HCT116 (cell line): Measurements from ENCODE around the gene ZIC5. TPM values are rescaled to one million over a fixed set of nuclear protein-coding genes. Genes with fewer than 3 reads are reported as not detected.

Source experiments
- ATAC-seq: fragments of 200-7000 bp; cut with Tn5 transposase; 2 replicates; pipeline ENCODE4 v1.9.1; 2020; ENCODE audit warnings: mild to moderate bottlenecking, moderate library complexity
- BruUV-seq: library from RNA; stranded (reverse); fragments of 400-500 nt; replicated peaks from 2 replicates; lab custom pipeline; 2021; lab: Mats Ljungman, UMichigan
- CTCF ChIA-PET: fragments of 300-600 bp; sonication (Branson Sonifier 250); formaldehyde crosslinking; loops from one replicate; lab custom pipeline; 2021; ENCODE audit warnings: antibody characterized with exemption; lab: Charles Lee
- POLR2A ChIA-PET: fragments of 300-600, 350-600 bp; sonication (Branson Sonifier 250); formaldehyde crosslinking; loops from one replicate; lab custom pipeline; 2021; ENCODE audit warnings: antibody characterized with exemption; lab: Charles Lee
- RAD21 ChIA-PET, 2 experiments: fragments of 300-600 bp; sonication (Branson Sonifier 250); formaldehyde crosslinking; loops; one replicate each; lab custom pipeline; 2023; ENCODE audit warnings: low total read pairs in 2 of 2; ENCODE audit not compliant: uncharacterized antibody in 2 of 2, unreplicated experiment in 2 of 2, low non-redundant PET in 1 of 2; lab: Charles Lee
- DNase-seq: peaks from one replicate; pipeline ENCODE4 v3.0.0-alpha.2; 2010; ENCODE audit warnings: low read depth, low spot score
- H2AFZ ChIP-seq: fragments of 200-600 bp; shearing (Covaris generic), sonication (generic); 2 replicates; pipeline ENCODE4 v1.6.1; 2017; ENCODE audit warnings: low read depth, mixed run types, mixed read lengths, antibody characterized with exemption, low read length; ENCODE audit not compliant: poor library complexity, severe bottlenecking
- H3K27ac ChIP-seq: 2 replicates; pipeline ENCODE4 v1.5.1; 2012; ENCODE audit warnings: low read depth, low read length
- H3K27me3 ChIP-seq: fragments of 200-600 bp; sonication (generic); 2 replicates; pipeline ENCODE4 v1.6.1; 2016; ENCODE audit warnings: mixed run types, low read length, mixed read lengths; ENCODE audit not compliant: insufficient read depth
- H3K36me3 ChIP-seq, 2 experiments: fragments of 200-500 bp in 1 of 2; fragments of 200-600 bp in 1 of 2; sonication (Bioruptor generic) in 1 of 2; sonication (generic) in 1 of 2; 2 replicates each; pipeline versions ENCODE4 v1.5.1 to v1.6.1; 2014 to 2016; ENCODE audit warnings: low read length in 2 of 2, inconsistent platforms in 1 of 2, mixed read lengths in 1 of 2, mixed run types in 1 of 2; ENCODE audit not compliant: insufficient read depth in 2 of 2, control insufficient read depth in 1 of 2
- H3K4me1 ChIP-seq, 2 experiments: fragments of 200-600 bp in 1 of 2; sonication (generic) in 1 of 2; 2 replicates each; pipeline versions ENCODE4 v1.5.1 to v1.6.1; 2012 to 2017; ENCODE audit warnings: low read length in 2 of 2, inconsistent platforms in 1 of 2, mild to moderate bottlenecking in 1 of 2, mixed read lengths in 1 of 2, mixed run types in 1 of 2, moderate library complexity in 1 of 2; ENCODE audit not compliant: insufficient read depth in 2 of 2, control insufficient read depth in 1 of 2
- H3K4me2 ChIP-seq: fragments of 200-600 bp; sonication (generic); 2 replicates; pipeline ENCODE4 v1.6.1; 2017; ENCODE audit warnings: mixed run types, low read length, mixed read lengths
- H3K4me3 ChIP-seq, 2 experiments: fragments of 200-600 bp in 1 of 2; sonication (generic) in 1 of 2; replicated peaks in 1 of 2; 2 replicates each; pipeline ENCODE4 v1.5.1; 2011 to 2016; ENCODE audit warnings: low read length in 2 of 2, control low read depth in 1 of 2, low read depth in 1 of 2, mild to moderate bottlenecking in 1 of 2, mixed read lengths in 1 of 2, mixed run types in 1 of 2
- H3K79me2 ChIP-seq: fragments of 200-600 bp; sonication (generic); 2 replicates; pipeline ENCODE4 v1.6.1; 2017; ENCODE audit warnings: mild to moderate bottlenecking, mixed run types, low read length, moderate library complexity, mixed read lengths; ENCODE audit not compliant: insufficient read depth
- H3K9ac ChIP-seq: fragments of 200-600 bp; sonication (generic); 2 replicates; pipeline ENCODE4 v1.6.1; 2016; ENCODE audit warnings: low read length, mixed read lengths
- H3K9me2 ChIP-seq: fragments of 200-600 bp; sonication (generic), shearing (Covaris generic); 2 replicates; pipeline ENCODE4 v1.6.1; 2017; ENCODE audit warnings: mixed run types, mild to moderate bottlenecking, moderate library complexity; ENCODE audit not compliant: insufficient read depth
- H3K9me3 ChIP-seq, 2 experiments: fragments of 200-500 bp in 1 of 2; fragments of 200-600 bp in 1 of 2; sonication (Bioruptor generic) in 1 of 2; sonication (generic) in 1 of 2; 2 replicates each; pipeline ENCODE4 v1.6.1; 2014 to 2017; ENCODE audit warnings: low read length in 2 of 2, mixed read lengths in 2 of 2, inconsistent platforms in 1 of 2, low read depth in 1 of 2, mild to moderate bottlenecking in 1 of 2, mixed run types in 1 of 2, moderate library complexity in 1 of 2; ENCODE audit not compliant: control insufficient read depth in 1 of 2, insufficient read depth in 1 of 2
- H4K20me1 ChIP-seq: fragments of 200-600 bp; sonication (generic), shearing (Covaris generic); 2 replicates; pipeline ENCODE4 v1.6.1; 2017; ENCODE audit warnings: mixed run types, mild to moderate bottlenecking, moderate library complexity; ENCODE audit not compliant: insufficient read depth
- REST ChIP-seq: IDR thresholded peaks from 2 replicates; pipeline ENCODE4 v1.6.1; 2012; ENCODE audit warnings: low read depth
- SIN3A ChIP-seq: IDR thresholded peaks from 2 replicates; pipeline ENCODE4 v1.6.1; 2012; ENCODE audit warnings: low read depth
- TCF7L2 ChIP-seq: IDR thresholded peaks from 2 replicates; pipeline ENCODE4 v1.7.0; 2011; ENCODE audit warnings: borderline replicate concordance, inconsistent platforms; ENCODE audit not compliant: insufficient read depth, insufficient read length; ENCODE audit errors: extremely low read depth
- intact Hi-C: fragments of 100-400 bp; cut with micrococcal nuclease; formaldehyde crosslinking; loops from 2 replicates; pipeline ENCODE4 v1.10.0; 2022
- total RNA-seq: library from RNA; stranded (reverse); gene quantifications from one replicate; pipeline ENCODE4 v1.2.1, GENCODE V29; 2021; ENCODE audit not compliant: unreplicated experiment
- TF ChIP-seq, protein P1 (sequence below): IDR thresholded peaks from 2 replicates; pipeline ENCODE4 v1.6.1; 2012

The ZIC5 gene
- total RNA-seq, 1 experiment from 2014 or later, result 10.3 TPM

- TF ChIP-seq REST (no peak), SIN3A (no peak), TCF7L2 (no peak)
- TF ChIP-seq, protein P1, sequence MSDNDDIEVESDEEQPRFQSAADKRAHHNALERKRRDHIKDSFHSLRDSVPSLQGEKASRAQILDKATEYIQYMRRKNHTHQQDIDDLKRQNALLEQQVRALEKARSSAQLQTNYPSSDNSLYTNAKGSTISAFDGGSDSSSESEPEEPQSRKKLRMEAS, result no peak
- TF ChIP-seq, all 23 proteins: peak for 0
- DNase-seq, result no peak
- Histone ChIP-seq H3K4me1 (peaks cover 9 to 15% of the 10 kb centered on the region in 2 experiments), H3K27me3 (no peaks in the 10 kb centered on the region), H3K4me2 (no peak overlapping the region), H3K4me3 (no peak overlapping the region), H2AFZ (no peak overlapping the region), H3K9ac (no peak overlapping the region), H4K20me1 (no peaks in the 10 kb centered on the region), H3K79me2 (peaks cover 7% of the 10 kb centered on the region; the same call in 1 of the 2 replicates), H3K36me3 (no peaks in the 10 kb centered on the region), H3K27ac (no peak overlapping the region), H3K9me3 (no peaks in the 10 kb centered on the region), H3K9me2 (no peaks in the 10 kb centered on the region)
- POLR2A ChIA-PET, result no interaction called here
- BruUV-seq, result no TSS peak
- no peak for ATAC-seq
- CTCF ChIA-PET, result interaction anchor here (1.4 kb wide), 1 partner anchor 540 kb away, joined by 3 read pairs; no protein-coding TSS in a partner anchor
- intact Hi-C loops, result loop anchor here (5.0 kb wide), 1 partner anchor 268 kb away; no protein-coding TSS in a partner anchor
- RAD21 ChIA-PET, result no interaction called here
Measured at GRCh38 chr13:99974296-99974938, 2.9 kb upstream of the ZIC5 start.
